ENCODE results near the gene ZNF566. TPM values are rescaled to one million over a fixed set of nuclear protein-coding genes. Genes with fewer than 3 reads are reported as not detected.

ZNF566 gene
- total RNA-seq, 8 experiments from 2014 or later, result 9.1 to 21.9 (median 19.1) TPM

GRCh38 chr19:36421749-36422481, 67.4 kb downstream of the ZNF566 start:
- no peak overlapping the region for H3K27ac ChIP-seq
- in situ Hi-C loops (cut with MboI; ENCODE audit: low pct_unique_long_range_greater_than_20kb in 2 of 9, low sequenced_read_pairs in 9 of 9, unreplicated experiment in 9 of 9), result no loop called here
- no peak for ATAC-seq (replicated peaks in 6 of 8)
- 17 to 94% (median 75%) methylated on average over 1 to 6 of the region's 33 CpGs; no CpG with 5 or more reads in 1 of the 10 experiments for WGBS, 10 experiments
- peaks cover 7% of the 10 kb centered on the region in 2 donors for H3K4me1 ChIP-seq (replicated peaks in 1 of 2)
- H3K4me3 ChIP-seq, result peak overlapping the region in 4 of 5 donors; percentile 19 to 34 (median 22)

GRCh38 chr19:36420961-36421748, 68.2 kb downstream of the ZNF566 start:
- 12 to 67% (median 52%) methylated on average over 2 to 19 of the region's 61 CpGs for WGBS, 10 experiments
- ATAC-seq (replicated peaks in 6 of 8), result peak in 2 of 8 experiments; percentile 10 to 19
- Histone ChIP-seq H3K4me1 (replicated peaks in 1 of 2) (peaks cover 7% of the 10 kb centered on the region in 2 donors), H3K4me3 (peak overlapping the region; percentile 18 to 34 (median 22)), H3K27ac (no peak overlapping the region)
- in situ Hi-C loops (cut with MboI; ENCODE audit: low pct_unique_long_range_greater_than_20kb in 2 of 9, low sequenced_read_pairs in 9 of 9, unreplicated experiment in 9 of 9), result no loop called here

- ATAC-seq (replicated peaks in 6 of 8), result peak; percentile 79 to 97 (median 91)
- peak within 1 kb of the TSS; percentile 93 to 94 for H3K27ac ChIP-seq
- in situ Hi-C loops (cut with MboI; ENCODE audit: low pct_unique_long_range_greater_than_20kb in 2 of 9, low sequenced_read_pairs in 9 of 9, unreplicated experiment in 9 of 9), result no loop called here
Observed at GRCh38 chr19:36418287-36419001, 70.9 kb downstream of the ZNF566 start, which contains the start of gene ZFP82. TSS of gene ZFP82 (minus strand) at chr19:36418644. CDS start at chr19:36409789, 8,855 bp downstream.

GRCh38 chr19:36417752-36418286, 71.5 kb downstream of the ZNF566 start:
- WGBS, 10 experiments, result 0 to 40% (median 11%) methylated on average over 1 to 14 of the region's 25 CpGs; no CpG with 5 or more reads in 4 of the 10 experiments
- ATAC-seq (replicated peaks in 6 of 8), result peak in 5 of 8 experiments; percentile 12 to 43 (median 38)
- H3K4me1 ChIP-seq (replicated peaks in 1 of 2), result peaks cover 7% of the 10 kb centered on the region in 2 donors
- in situ Hi-C loops (cut with MboI; ENCODE audit: low pct_unique_long_range_greater_than_20kb in 2 of 9, low sequenced_read_pairs in 9 of 9, unreplicated experiment in 9 of 9), result no loop called here
- H3K27ac ChIP-seq, result peak overlapping the region; percentile 93 to 94
- H3K4me3 ChIP-seq, result peak overlapping the region; percentile 55 to 84 (median 67)

More at GRCh38 chr19:36418287-36419001, 70.9 kb downstream of the ZNF566 start, which contains the start of gene ZFP82:
- Histone ChIP-seq H3K4me1 (replicated peaks in 1 of 2) (peaks cover 7% of the 10 kb centered on the region in 2 donors), H3K4me3 (peak within 1 kb of the TSS; percentile 55 to 84 (median 67))
- 0 to 10% (median 4%) methylated on average over 2 to 9 of the region's 70 CpGs; no CpG with 5 or more reads in 6 of the 10 experiments for WGBS, 10 experiments

GRCh38 chr19:36409841-36410240, 79.5 kb downstream of the ZNF566 start:
- no peak for ATAC-seq (replicated peaks in 6 of 8)
- no peaks in the 10 kb centered on the region for H3K4me1 ChIP-seq (replicated peaks in 1 of 2)
- 78 to 100% (median 97%) methylated on average over 1 to 5 of the region's 5 CpGs; no CpG with 5 or more reads in 1 of the 10 experiments for WGBS, 10 experiments
- in situ Hi-C loops (cut with MboI; ENCODE audit: low pct_unique_long_range_greater_than_20kb in 2 of 9, low sequenced_read_pairs in 9 of 9, unreplicated experiment in 9 of 9), result no loop called here
- H3K4me3 ChIP-seq, result no peak overlapping the region
- no peak overlapping the region for H3K27ac ChIP-seq

- WGBS, 10 experiments, result 90 to 100% (median 98%) methylated on average over 1 to 3 of the region's 3 CpGs
- in situ Hi-C loops (cut with MboI; ENCODE audit: low pct_unique_long_range_greater_than_20kb in 2 of 9, low sequenced_read_pairs in 9 of 9, unreplicated experiment in 9 of 9), result no loop called here
Observed at GRCh38 chr19:36408101-36408500, 81.3 kb downstream of the ZNF566 start.

GRCh38 chr19:36404498-36404897, 84.9 kb downstream of the ZNF566 start:
- no peaks in the 10 kb centered on the region for H3K4me1 ChIP-seq (replicated peaks in 1 of 2)
- ATAC-seq (replicated peaks in 6 of 8), result peak in 3 of 8 experiments; percentile 53 to 78 (median 53)
- no peak overlapping the region for H3K27ac ChIP-seq
- in situ Hi-C loops (cut with MboI; ENCODE audit: low pct_unique_long_range_greater_than_20kb in 2 of 9, low sequenced_read_pairs in 9 of 9, unreplicated experiment in 9 of 9), result no loop called here
- H3K4me3 ChIP-seq, result no peak overlapping the region
- 56 to 100% (median 94%) methylated on average over 1 to 3 of the region's 3 CpGs; no CpG with 5 or more reads in 5 of the 10 experiments for WGBS, 10 experiments

More at GRCh38 chr19:36408101-36408500, 81.3 kb downstream of the ZNF566 start:
- no peak overlapping the region for H3K4me3 ChIP-seq
- no peaks in the 10 kb centered on the region for H3K4me1 ChIP-seq (replicated peaks in 1 of 2)
- no peak for ATAC-seq (replicated peaks in 6 of 8)
- H3K27ac ChIP-seq, result no peak overlapping the region

GRCh38 chr19:36401475-36401874, 87.9 kb downstream of the ZNF566 start:
- WGBS, 10 experiments, result 85 to 98% (median 94%) methylated on average over 3 to 7 of the region's 7 CpGs
- H3K4me3 ChIP-seq, result no peak overlapping the region
- in situ Hi-C loops (cut with MboI; ENCODE audit: low pct_unique_long_range_greater_than_20kb in 2 of 9, low sequenced_read_pairs in 9 of 9, unreplicated experiment in 9 of 9), result no loop called here
- H3K4me1 ChIP-seq (replicated peaks in 1 of 2), result no peaks in the 10 kb centered on the region
- ATAC-seq (replicated peaks in 6 of 8), result no peak
- no peak overlapping the region for H3K27ac ChIP-seq

- WGBS, 10 experiments, result 86 to 100% (median 97%) methylated on average over 1 to 3 of the region's 3 CpGs; no CpG with 5 or more reads in 1 of the 10 experiments
- in situ Hi-C loops (cut with MboI; ENCODE audit: low pct_unique_long_range_greater_than_20kb in 2 of 9, low sequenced_read_pairs in 9 of 9, unreplicated experiment in 9 of 9), result no loop called here
- ATAC-seq (replicated peaks in 6 of 8), result no peak
- no peaks in the 10 kb centered on the region for H3K4me1 ChIP-seq (replicated peaks in 1 of 2)
- H3K4me3 ChIP-seq, result no peak overlapping the region
- H3K27ac ChIP-seq, result no peak overlapping the region
Observed at GRCh38 chr19:36398571-36398970, 90.8 kb downstream of the ZNF566 start.

Other genes with a start within 250 kb of the ZNF566 start
- gene ZFP14, start 110.4 kb downstream of the ZNF566 start, total RNA-seq, result 10 to 100 TPM in 4 of 8 experiments, 1 to 10 TPM in 4; 2.1 to 13.8 (median 10.6) TPM
- 10 to 100 TPM in 5 of 8 experiments, 1 to 10 TPM in 3; 3.3 to 14.9 (median 12.5) TPM for gene ZFP82, start 70.9 kb downstream of the ZNF566 start, total RNA-seq
- 10 to 100 TPM in 6 of 8 experiments, 1 to 10 TPM in 2; 7.8 to 38.1 (median 28.4) TPM for gene ZNF260, start 38.7 kb upstream of the ZNF566 start, total RNA-seq
- gene ZNF529, start 83.7 kb upstream of the ZNF566 start, total RNA-seq, result 10 to 100 TPM in 7 of 8 experiments, 1 to 10 TPM in 1; 8.7 to 29.3 (median 20.1) TPM
- 10 to 100 TPM in 5 of 8 experiments, 1 to 10 TPM in 2, under 1 TPM in 1; 0.45 to 40.1 (median 19.7) TPM for gene ZNF382, start 115.8 kb upstream of the ZNF566 start, total RNA-seq
- 10 to 100 TPM in 6 of 8 experiments, 1 to 10 TPM in 2; 5.2 to 15.3 (median 11.4) TPM for gene ZNF461, start 177.3 kb upstream of the ZNF566 start, total RNA-seq
- gene ZNF567, start 198.1 kb upstream of the ZNF566 start, total RNA-seq, result 10 to 100 TPM in 1 of 8 experiments, 1 to 10 TPM in 7; 4.3 to 10.2 (median 8.8) TPM